Measurements from ENCODE around the gene ERC1.
"Not testable (repeated sequence)": the region's sequence is repeated elsewhere in the genome, so short reads cannot be mapped to it uniquely, and the experiment has no call there.

Gene ERC1

DNA sequence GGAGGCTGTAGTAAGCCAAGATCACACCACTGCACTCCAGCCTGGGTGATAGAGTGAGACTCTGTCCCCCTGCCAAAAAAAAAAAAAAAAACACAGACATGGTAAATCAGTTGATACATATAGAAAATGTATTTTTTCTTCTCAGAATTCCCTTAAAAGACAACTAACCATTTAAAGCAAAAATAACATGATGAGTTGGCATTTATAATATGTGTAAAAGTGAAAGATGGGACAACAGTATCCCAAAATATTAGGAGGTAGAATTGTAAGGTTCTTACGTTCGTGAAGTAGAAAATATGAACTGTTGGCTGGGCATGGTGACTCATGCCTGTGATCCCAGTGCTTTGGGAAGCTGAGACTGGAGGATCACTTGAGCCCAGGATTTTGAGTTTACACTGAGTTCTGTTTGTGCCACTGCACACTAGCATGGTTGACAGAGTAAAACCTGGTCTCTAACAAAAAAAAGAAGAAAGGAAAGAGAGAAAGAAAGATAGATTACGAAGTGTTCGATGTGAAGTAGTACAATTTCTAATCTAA, 306.7 kb downstream of the ERC1 start:
- no peak for DNase-seq

DNA sequence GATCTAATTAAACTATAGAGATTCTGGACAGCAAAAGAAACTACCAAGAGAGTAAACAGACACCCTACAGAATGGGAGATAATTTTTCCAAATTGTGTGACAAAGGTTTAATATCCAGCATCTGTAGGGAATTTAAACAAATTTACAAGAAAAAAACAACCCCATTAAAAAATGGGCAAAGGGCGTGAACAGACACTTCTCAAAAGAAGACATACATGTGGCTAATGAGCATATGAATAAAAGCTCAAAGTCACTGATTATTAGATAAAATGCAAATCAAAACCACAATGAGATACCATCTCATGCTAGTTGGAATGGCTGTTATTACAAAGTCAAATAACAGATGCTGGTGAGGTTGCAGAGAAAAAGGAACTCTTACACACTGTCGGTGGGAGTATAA, 309.4 kb downstream of the ERC1 start:
- no peak for DNase-seq

DNA sequence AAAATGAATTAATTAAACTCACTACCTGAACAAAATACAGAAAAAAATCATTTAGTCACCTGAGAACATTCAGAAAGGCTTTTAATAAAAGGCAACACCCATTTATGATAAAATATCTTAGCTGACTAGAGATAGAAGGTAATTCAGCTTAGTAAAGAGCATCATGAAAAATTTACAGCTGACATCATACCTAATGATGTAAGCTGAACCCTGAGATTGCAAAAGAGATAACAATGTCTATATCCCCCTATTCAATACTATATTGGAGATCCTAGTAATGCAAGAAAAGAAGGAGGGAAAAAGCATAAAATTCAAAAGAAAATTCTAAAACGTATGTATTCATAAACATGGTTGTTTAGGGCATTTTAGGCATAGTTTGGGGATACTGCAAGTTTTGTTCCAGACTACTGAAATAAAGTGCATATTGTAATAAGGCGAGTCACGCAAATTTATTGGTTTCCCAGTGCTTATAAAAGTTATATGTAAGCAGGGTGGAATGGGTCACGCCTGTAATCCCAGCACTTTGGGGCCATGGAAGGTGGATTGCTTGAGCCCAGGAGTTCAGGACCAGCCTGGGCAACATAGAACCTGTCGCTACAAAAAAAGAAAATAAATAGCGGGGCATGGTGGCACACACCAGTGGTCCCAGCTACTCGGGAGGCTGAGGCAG, 311.3 kb downstream of the ERC1 start:
- DNase-seq, result no peak

DNA sequence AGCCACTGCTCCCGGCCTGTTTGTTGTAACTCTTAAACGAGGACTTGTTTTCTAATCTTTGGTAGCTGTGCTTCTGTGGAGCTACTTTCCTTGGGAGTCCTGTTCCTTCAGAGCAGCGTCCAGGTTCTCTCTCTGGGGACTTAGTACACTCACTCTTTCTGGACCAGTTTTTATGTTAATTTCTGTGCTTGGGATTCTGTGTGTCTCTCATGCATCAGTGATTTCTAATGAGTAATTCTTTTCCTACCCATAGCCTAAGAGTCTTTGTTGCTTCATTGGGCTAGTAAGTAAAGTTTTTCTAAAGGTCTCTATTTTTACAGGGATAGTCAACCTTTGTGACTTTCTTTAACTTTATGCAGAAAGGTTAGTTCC, 314.0 kb downstream of the ERC1 start:
- DNase-seq, result no peak

DNA sequence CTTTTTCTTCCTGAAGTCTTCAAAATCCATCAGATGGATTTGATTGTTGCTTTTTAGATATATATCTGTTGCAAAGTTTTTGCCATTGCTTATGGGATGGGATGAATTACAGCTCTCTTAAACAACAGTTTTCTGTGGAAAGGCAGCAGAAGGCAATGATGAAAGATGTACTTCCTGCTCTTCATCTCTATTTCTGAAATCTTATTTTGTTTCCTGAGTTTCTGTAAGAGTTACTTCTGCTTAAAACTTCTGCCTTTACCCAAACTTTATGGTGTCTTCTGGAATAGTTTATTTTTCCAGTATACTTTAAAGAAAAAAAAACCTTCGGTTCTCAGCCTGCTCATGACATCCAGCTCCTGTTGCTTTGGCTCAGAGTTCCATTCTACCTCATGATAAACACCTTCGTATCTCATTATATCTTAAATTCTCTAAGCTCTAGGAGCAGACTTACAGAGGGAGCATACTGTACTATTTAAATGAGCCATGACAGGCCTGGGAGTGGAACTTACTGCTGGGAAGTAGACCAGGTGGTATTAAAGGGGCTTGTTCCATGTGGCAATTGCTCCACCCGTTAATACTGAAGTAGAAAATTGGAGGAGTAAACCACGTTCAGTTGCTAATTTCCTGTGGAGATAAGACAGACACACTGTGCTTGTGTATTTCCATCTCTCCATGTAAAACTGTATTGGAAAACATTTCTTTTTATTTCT, 314.9 kb downstream of the ERC1 start:
- DNase-seq, result no peak

DNA sequence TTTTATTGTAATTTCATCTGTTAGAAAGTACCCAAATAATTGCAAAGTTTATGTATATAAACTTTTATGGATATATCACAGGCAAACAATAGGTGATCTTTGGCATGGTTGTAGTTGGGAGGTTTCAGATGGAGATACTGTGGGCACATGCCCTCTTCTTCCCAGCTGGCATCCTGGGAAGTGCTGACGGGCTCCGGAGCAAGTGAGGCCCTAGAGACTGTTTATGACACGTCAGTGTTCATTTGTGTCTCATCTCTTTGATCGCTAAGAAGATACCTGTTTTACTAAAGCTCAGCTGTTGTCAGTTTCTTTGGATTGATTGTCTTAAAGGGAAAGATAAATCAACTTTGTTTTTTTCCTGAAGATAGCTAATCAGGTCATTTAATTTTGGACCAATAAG, 315.8 kb downstream of the ERC1 start:
- no peak for DNase-seq

DNA sequence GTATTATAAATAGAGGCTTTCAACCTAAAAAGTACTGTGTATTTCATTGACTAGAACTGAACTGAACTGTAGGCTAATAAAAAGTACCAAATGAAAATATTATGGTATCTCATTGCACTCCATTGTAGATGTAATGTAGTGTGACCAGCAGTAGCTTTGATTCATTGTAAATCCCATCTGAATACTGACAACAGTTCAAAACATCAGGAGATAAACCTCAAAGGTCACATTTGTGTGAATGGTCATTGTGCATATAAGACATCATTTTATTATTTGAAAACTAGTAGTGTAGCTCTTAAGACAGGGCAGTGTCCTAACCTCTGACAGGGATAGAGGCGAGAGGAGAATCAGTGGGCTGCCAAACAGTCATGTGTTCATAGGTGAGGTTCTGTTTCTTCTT, 316.8 kb downstream of the ERC1 start:
- no peak for DNase-seq

DNA sequence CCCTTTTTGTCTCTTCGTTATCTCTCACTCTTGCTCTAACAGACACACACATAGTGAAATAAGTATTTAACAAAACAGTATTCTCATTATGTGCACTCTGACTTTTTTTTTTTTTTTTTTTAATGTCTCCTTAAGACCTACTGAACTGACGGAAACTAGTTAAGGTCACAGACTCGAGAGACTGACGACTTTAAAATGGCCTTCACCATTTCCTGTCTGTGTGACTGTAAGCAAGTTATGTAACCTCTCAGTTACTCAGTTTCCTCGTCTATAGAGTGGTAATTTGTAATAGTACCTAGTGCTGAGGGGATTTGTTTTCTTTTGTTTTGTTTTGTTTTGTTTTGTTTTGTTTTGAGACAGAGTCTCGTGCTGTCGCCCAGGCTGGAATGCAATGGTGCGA, 318.6 kb downstream of the ERC1 start:
- DNase-seq, result no peak

DNA sequence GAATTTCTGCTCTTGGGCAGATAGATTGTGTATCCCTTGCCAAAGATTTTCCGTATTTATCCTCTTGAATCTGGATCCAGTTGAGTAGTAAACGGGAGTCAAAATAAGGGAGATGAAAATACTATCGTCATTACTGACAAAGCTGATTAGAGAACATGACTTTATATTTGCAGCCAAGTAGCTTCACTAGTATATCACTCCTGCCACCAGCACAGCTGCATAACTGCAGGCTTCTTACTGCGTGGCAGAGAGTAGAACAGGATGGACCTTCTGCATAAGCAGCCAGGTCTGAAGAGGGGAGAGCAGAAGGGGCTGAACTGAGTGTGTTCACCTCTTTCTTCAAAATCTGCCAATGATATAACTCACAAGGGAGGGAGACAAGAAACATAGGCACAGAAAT, 319.6 kb downstream of the ERC1 start:
- DNase-seq, result no peak

DNA sequence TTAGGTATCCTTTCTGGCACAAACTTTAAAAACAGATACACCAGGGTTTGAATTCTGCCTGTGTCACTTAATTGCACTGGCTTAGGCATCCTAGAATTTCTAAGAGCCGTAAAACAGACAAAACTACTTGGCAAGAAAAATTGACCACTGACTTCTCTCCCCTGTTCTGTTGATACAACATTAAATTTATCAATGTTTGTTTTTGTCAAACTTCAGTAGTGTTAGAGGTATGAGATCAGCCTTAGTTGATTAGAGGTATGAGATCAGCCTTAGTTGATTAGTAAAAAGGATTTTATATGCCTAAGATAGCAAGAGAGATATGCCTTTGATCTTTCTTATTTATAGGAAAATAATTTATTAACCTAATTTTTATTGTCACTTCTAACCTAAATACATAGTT, 320.1 kb downstream of the ERC1 start:
- no peak for DNase-seq

DNA sequence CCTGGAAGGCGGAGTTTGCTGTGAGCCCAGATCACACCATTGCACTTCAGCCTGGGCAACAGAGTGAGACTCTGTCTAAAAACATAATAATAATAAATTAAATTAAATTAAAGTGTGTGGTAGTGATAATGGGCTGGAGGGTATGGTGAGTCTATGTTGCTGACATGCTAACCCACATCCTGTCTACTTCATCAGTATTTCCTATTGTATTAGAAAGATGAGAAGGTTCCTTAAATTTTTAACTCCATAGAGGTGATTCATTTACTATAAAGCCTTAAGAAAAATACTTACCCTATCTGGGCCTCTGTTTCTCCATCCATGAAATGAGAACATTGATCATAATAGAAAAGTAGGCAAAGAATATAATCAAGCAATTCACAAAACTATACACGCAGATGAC, 322.9 kb downstream of the ERC1 start:
- DNase-seq, result no peak

DNA sequence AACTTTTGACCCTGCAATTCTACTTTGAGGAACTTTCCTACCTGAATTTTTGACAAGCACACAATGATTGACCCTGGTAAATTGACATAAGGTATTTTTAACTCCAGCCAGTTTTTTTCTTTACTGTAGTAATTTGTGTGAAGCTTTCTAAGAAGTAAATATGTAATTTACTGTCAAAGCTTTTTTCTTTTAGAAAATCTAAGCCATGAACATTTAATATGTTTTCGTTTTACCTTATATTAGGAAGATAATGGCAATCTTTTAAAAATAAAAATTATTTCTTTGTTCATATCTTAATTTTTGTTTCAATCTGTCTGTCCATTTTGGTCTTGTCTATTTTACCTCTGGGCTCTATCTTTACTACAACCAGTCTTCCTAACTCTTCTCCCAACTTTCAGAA, 323.5 kb downstream of the ERC1 start:
- no peak for DNase-seq

DNA sequence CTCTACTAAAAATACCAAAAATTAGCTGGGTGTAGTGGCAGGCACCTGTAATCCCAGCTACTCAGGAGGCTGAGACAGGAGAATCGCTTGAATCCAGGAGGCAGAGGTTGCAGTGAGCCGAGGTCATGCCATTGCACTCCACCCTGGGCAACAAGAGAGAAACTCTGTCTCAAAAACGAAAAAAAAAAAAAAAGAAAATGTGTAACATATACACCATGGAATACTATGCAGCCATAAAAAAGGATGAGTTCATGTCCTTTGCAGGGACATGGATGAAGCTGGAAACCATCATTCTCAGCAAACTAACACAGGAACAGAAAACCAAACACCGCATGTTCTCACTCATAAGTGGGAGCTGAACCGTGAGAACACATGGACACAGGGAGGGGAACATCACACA, 326.0 kb downstream of the ERC1 start:
- not testable (repeated sequence) for DNase-seq

DNA sequence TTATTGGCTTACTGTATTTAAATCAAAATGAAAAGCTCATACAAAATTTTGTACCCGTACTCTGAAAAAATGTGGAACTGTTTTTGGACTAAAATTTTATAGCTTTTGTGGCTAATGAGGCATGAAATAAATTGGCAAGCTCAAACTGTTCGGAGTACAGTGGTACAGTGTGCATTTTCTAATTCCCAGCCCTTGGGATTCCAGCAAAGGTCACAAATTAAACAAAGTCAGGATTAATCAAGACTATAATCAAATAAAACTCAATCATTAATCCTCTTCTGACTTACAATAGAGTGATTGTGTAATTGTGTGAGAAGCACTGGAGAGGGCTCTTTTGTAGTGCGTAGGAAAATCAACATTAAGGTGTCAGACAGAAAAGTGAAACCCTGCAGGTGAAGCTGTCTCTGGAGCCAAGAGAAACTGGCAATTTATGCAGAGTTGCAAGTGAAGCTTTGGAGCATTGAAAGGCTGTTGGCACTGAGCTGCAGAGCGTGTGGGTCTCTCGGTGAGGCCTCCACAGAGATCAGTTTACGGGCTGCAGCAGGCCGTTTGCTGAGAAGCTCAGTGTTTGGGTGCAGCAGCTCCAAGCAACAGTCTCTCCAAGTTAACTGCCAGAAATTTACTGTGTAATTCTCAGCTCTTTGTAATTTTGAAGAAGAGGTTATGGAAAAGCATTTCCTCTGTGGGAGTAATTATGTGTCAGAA, 327.5 kb downstream of the ERC1 start:
- DNase-seq, result no peak

DNA sequence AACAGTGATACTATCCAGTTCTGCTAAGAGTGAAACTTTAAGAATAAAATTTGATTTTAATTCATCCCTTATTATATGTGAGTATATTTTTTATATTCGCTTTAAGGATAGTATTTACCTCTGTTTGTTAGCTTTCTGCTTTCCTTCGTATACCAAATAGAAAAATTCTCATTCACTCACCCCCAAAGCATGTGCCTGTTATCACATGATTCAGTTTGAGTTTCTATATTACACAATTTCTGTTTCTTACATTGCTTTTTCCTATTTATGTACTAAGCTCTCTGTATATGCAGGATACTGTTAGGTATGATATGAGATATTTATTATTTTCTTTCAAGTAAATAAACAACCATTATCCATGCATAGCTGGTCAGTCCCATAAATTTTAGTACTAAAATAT, 328.2 kb downstream of the ERC1 start:
- DNase-seq, result no peak

DNA sequence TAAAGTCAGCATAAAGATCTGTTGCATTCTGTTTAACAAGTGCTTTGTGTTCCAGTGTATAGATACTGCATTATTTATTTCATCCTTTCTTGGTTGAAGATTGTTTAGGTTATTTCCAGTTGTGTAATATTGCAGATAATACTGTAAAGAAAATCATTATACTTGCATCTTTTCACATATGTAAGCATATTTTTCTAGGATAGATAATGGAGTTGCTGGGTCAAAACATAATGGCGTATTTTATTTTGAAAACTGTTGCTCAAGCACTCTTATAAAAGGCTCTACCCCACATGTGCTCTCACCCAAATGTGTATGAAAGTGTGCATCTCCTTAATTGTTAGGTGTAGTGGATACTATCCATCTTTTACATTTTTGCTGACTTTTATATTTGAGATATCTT, 329.0 kb downstream of the ERC1 start:
- DNase-seq, result no peak

DNA sequence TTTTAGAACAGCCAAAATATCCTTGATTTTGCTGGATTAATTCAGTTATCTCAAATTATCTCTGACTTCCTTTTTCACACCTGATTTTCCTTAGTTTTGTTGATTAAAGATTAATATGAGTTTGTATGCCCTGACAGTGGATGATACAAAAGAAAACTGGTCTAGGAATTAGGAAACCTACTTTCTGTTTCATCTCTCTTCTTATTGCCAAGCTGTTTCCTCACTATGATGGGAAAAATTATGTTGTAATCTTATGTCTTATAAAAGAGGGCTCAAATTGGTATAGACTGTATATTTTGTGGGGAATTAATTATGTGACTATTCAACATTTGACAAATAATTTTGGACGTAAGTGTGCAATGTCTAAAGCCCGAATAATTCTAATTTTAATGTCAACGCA, 331.8 kb downstream of the ERC1 start:
- no peak for DNase-seq

DNA sequence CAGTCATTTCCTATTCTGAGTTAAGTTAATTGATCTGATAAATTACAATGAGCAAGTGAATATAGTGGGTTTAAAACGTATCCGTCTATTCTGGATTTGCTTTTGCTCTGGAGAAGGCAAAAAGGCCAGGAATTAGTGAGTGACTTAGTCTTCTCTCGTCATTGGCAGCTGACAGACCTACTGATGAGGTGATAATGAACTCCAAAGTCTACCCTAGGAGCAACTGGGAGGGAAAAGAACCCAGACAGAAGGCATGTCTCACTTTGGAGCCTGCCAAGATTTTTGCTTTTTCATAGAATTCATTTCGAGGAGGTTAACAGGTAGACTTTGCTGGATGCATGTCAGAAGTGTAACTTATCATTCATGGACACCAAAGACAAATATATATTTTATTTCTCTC, 333.1 kb downstream of the ERC1 start:
- DNase-seq, result no peak

DNA sequence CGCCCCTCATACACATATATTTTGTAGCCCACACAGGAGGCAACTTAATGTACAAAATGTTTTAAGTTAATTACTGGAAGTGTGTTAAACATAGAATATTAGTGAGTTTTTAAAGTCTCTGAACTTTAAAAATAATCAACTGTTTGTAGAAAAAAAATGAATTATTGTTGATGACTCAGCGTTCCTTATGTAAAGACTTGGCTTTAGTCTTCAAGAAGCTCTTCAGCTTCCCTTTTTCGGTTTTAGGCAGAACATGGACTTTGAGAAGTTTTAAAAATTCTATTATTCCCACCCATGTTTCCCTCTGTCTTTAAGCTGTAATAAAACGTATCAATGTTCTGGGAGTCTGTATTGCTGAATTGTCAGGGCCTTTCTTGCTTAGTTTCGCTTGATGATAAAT, 333.9 kb downstream of the ERC1 start:
- no peak for DNase-seq

DNA sequence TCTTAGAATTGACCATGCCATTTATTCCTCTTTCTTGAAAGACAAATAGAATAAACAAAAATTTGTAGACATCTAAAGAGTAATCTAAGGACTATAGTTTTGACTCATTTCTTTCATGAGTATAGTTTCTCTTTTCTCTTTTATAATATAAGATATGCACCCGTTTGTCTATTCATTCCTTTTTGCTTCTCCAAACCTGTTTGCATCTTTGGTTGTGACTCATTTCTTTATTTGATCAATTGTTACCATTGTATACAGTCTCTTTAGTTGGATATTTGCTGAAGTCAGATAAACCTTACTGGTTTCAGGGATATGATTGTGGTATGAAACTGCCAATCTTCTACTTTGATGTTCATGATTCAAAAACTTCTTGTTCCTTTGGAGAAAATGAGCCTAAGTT, 334.6 kb downstream of the ERC1 start:
- no peak for DNase-seq

DNA sequence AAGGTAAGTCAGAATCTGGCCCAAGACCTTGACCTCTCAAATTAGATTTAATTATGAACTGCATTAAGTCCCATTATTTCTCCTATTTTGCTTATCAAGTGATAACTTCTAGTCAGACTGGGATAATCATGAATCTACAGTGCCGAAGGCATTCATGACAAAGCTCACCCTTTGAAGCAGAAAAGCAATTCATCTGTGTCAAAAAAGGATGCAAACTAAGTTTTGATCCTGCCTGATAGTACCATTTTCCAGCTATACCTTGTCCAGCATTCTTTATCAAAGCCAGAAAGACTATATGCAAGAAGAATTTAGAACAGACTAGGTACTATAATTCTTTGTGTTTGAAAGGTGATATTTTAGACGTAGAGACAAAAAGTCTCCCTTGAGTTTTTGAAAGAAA, 335.2 kb downstream of the ERC1 start:
- DNase-seq, result no peak

DNA sequence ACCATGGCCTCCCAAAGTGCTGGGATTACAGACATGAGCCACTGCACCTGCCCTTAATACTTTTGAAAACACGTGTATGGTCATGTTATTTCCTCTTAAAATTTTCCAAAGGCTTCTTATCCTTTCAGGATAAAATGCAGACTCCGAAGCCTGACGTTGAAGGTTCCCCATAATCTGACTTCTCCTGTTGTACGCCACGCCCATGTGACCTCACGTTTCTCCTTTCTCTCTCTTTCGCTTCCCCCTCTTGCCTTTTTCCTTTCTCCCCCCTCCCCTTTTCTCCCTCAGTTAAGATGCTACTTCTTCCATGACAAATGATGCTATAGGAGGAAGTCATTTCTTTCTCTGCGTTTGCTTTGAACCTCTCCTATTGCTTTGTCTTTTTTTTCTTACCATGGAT, 337.4 kb downstream of the ERC1 start:
- DNase-seq, result no peak

DNA sequence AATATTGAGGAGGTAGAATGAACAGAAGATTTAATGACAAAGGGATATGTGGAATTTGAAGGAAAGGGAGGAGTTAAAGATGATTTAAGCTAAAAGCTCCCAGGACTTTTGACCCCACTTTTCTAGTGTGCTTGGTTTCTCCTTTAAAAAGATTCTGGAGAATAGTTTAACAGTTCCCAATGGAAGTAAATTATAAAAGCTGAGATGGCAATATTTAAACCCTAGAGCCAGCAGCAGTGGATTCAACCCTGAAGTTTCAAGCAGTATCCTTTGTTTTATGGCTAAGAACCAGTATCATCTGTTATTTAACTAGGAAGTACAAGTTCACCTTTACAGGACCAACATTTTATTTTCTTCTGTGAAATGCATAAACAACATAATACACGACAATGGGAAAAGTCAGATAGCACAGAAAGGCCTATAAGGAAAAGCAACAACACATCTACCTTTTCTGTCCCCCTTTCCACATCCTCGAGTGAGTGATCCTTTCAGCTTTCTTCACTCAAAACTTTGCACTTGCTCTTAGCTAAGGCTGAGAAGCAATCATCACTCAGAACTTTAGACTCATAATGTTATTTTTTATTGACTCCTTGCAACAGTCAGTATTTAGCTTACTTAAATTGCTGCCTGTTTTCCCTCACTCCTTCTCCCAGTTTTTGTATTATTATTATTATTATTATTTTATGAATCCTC, 338.9 kb downstream of the ERC1 start:
- no peak for DNase-seq

DNA sequence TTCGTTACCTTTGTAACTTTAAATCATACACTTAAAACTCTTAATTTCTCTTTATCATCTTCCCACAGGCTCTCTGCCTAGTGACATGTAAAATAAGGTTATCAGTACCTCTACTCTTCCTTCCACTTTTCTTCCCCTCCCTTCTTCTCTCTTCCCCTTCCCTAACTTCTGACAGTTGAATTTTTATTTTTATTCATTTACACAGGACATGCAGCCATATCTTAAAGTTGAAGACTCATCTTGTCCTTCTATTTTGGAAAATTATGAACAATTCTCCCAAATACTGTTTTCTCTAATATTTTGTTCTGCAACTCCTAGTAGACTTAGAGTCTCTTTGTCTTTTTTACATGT, 339.4 kb downstream of the ERC1 start:
- DNase-seq, result no peak

Measured in CD4-positive, alpha-beta T cell treated with Interleukin-17A for 4 hours (primary cell).